Measurements from ENCODE around the gene SH3GL3. TPM values are rescaled to one million over a fixed set of nuclear protein-coding genes. Genes with fewer than 3 reads are reported as not detected.
A peak's percentile ranks its signal among the peaks of the same experiment; 100 is the strongest.

Gene SH3GL3
- total and polyA plus RNA-seq, 7 donors, result 0.04 to 0.99 (median 0.63) TPM; not detected in 3

DNA sequence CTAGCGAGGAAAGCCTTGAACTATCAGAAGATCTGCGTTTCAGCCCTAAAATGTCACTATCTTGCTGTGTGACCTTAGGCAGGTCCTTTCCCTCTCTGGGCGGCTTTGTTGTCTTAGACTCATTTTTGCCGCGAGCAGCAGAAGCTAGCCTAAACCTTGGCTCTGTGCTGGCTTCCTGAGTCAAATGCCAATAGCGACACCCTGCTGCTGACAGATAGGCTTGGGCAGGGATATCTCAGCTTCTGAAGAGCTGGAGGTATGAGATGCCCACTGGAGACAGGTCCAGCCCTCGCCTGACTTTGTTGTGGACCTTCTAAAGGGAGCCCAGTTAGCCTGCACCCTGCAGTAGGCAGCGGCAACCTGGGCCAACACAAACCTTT lies 208.1 kb downstream of the SH3GL3 start:
- intact Hi-C loops (cut with DNase I), result loop anchor here (2.0 to 10.0 kb wide), 4 partner anchors 32 to 310 kb away; partner anchors contain the start of gene SH3GL3
- DNase-seq, result no peak
- no peaks in the 10 kb centered on the region for H3K27me3 ChIP-seq
- peaks cover 0 to 58% (median 50%) of the 10 kb centered on the region in 4 donors for H3K4me1 ChIP-seq
- peaks cover 0 to under 1% (median 0%) of the 10 kb centered on the region in 4 donors for H3K36me3 ChIP-seq
- H3K4me3 ChIP-seq, result peak overlapping the region; percentile 63 to 80 (median 69)
- H3K9me3 ChIP-seq, result no peaks in the 10 kb centered on the region
- WGBS, 2 donors, result 82 to 88% methylated on average over 8 of the region's 8 CpGs
- peak overlapping the region; percentile 82 to 87 (median 86) for H3K27ac ChIP-seq
- TF ChIP-seq POLR2A (IDR thresholded peaks at IDR 0.05) (no peak), EP300 (IDR thresholded peaks at IDR 0.05) (no peak), POLR2AphosphoS5 (IDR thresholded peaks at IDR 0.05) (no peak)
- TF ChIP-seq, protein P1, sequence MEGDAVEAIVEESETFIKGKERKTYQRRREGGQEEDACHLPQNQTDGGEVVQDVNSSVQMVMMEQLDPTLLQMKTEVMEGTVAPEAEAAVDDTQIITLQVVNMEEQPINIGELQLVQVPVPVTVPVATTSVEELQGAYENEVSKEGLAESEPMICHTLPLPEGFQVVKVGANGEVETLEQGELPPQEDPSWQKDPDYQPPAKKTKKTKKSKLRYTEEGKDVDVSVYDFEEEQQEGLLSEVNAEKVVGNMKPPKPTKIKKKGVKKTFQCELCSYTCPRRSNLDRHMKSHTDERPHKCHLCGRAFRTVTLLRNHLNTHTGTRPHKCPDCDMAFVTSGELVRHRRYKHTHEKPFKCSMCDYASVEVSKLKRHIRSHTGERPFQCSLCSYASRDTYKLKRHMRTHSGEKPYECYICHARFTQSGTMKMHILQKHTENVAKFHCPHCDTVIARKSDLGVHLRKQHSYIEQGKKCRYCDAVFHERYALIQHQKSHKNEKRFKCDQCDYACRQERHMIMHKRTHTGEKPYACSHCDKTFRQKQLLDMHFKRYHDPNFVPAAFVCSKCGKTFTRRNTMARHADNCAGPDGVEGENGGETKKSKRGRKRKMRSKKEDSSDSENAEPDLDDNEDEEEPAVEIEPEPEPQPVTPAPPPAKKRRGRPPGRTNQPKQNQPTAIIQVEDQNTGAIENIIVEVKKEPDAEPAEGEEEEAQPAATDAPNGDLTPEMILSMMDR (IDR thresholded peaks at IDR 0.05), result no peak

DNA sequence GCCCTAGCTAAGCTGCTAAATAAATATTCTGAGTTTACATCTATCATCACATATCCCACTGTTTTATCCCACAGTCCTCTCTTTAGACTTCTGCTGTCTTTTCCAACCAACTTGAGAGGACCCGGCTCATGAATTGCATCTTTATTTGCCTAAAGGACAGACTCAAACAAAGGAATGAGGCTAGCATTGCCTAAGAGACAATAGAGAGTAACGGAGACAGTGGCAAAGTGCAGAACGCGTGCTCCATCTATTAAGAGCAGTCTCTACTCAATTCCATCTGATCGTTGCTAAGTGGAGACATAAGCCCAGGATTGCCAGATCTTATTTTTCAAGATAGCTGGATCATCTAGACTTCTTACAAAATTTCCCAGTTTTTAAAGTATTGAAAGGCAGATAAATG lies 209.1 kb downstream of the SH3GL3 start:
- TF ChIP-seq EP300 (IDR thresholded peaks at IDR 0.05) (no peak), POLR2AphosphoS5 (IDR thresholded peaks at IDR 0.05) (no peak), POLR2A (IDR thresholded peaks at IDR 0.05) (no peak)
- TF ChIP-seq, protein P1 (IDR thresholded peaks at IDR 0.05), result no peak
- H3K27ac ChIP-seq, result peak overlapping the region in 3 of 4 donors; percentile 82 to 86 (median 85)
- intact Hi-C loops (cut with DNase I), result loop anchor here (5.0 to 10.0 kb wide), 3 partner anchors 191 to 309 kb away; partner anchors contain the start of gene SH3GL3
- H3K4me3 ChIP-seq, result peak overlapping the region in 2 of 4 donors; percentile 65 to 73
- H3K36me3 ChIP-seq, result peaks cover 0 to 2% (median 0%) of the 10 kb centered on the region in 4 donors
- no peaks in the 10 kb centered on the region for H3K9me3 ChIP-seq
- DNase-seq, result no peak
- peaks cover 0 to 58% (median 50%) of the 10 kb centered on the region in 4 donors for H3K4me1 ChIP-seq
- WGBS, 2 donors, result 64 to 81% methylated on average over 5 of the region's 5 CpGs
- H3K27me3 ChIP-seq, result no peaks in the 10 kb centered on the region

DNA sequence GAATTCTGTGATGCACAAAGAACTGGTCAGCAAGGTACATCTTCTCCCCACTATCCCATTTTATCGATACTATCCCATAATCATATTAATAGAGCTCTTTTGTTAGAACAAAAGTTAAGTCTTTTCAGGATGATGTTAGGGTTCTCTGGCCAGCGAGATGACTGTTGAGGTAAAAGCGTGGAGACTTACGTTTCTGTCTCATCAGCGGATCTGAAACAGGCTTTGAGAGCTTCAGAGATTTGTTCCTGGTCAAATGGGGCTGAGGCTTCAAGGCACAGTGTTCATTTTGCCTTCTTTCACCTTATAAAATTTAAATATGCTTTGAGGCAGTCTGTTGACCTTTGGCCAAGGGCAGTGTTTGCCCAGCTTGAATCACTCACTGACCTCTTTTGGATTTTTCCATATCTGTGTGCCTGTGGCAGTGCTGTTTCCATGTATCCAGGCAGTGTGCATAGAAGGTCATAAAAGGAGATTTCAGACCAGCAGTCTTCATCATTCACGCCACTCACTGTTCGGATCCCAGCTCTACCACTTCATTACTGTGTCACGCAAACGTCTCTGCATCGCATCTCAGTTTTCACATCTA lies 209.9 kb downstream of the SH3GL3 start:
- H3K27ac ChIP-seq, result peak overlapping the region; percentile 60 to 86 (median 84)

DNA sequence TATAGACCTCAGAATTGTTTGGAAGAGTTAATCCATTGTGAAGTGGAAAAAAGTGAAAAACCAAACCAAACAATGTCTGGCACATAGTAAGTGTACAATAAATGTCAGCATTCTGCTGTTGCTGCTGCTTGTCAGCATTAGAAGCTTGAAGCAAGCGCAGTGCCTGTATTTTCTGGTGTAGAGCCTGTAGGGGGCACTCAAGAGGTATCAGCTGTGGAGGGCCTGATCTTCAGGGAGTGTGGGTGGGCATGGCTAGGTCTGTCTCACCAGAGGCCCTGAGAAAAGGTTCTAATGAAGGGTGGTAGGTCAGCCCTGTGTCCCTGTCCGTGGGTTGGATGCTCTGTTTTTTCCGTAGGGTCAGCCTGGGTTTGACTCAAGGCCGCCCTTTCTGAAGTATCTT lies 210.4 kb downstream of the SH3GL3 start:
- intact Hi-C loops (cut with DNase I), result loop anchor here (5.0 to 10.0 kb wide), 3 partner anchors 190 to 307 kb away; partner anchors contain the start of gene SH3GL3
- DNase-seq, result no peak
- Histone ChIP-seq H3K9me3 (no peaks in the 10 kb centered on the region), H3K27ac (peak overlapping the region; percentile 60 to 86 (median 84)), H3K4me1 (peaks cover 0 to 58% (median 50%) of the 10 kb centered on the region in 4 donors), H3K4me3 (no peak overlapping the region), H3K36me3 (peaks cover 0 to 2% (median 0%) of the 10 kb centered on the region in 4 donors), H3K27me3 (no peaks in the 10 kb centered on the region)
- TF ChIP-seq EP300 (IDR thresholded peaks at IDR 0.05) (no peak), POLR2AphosphoS5 (IDR thresholded peaks at IDR 0.05) (no peak), POLR2A (IDR thresholded peaks at IDR 0.05) (no peak)
- TF ChIP-seq, protein P1 (IDR thresholded peaks at IDR 0.05), result peak in 2 of 4 experiments; percentile 14 to 20
- WGBS, 2 donors, result 85 to 86% methylated on average over 4 of the region's 4 CpGs

More for the DNA sequence above, 209.9 kb downstream of the SH3GL3 start:
- H3K4me1 ChIP-seq, result peaks cover 0 to 58% (median 50%) of the 10 kb centered on the region in 4 donors
- no peaks in the 10 kb centered on the region for H3K27me3 ChIP-seq
- intact Hi-C loops (cut with DNase I), result loop anchor here (5.0 to 10.0 kb wide), 3 partner anchors 190 to 308 kb away; partner anchors contain the start of gene SH3GL3
- 78 to 85% methylated on average over 10 of the region's 10 CpGs for WGBS, 2 donors
- TF ChIP-seq POLR2AphosphoS5 (IDR thresholded peaks at IDR 0.05) (no peak), POLR2A (IDR thresholded peaks at IDR 0.05) (no peak)
- TF ChIP-seq, protein P1 (IDR thresholded peaks at IDR 0.05), result no peak
- peak overlapping the region in 1 of 4 donors; percentile 22 for H3K4me3 ChIP-seq
- no peaks in the 10 kb centered on the region for H3K9me3 ChIP-seq
- peaks cover 0 to 2% (median 0%) of the 10 kb centered on the region in 4 donors for H3K36me3 ChIP-seq
- no peak for DNase-seq
